Right ventricle myocardium superior (tissue), 1 donor: ENCODE results near the gene NPC2. TPM values are rescaled to one million over a fixed set of nuclear protein-coding genes. Genes with fewer than 3 reads are reported as not detected.

Source experiments
- ATAC-seq: fragments of 200-7000 bp; cut with Tn5 transposase; one replicate; pipeline ENCODE4 v1.9.1; 2020; ENCODE audit warnings: mild to moderate bottlenecking; ENCODE audit not compliant: poor library complexity
- DNase-seq: peaks from one replicate; pipeline ENCODE4 v3.0.0-alpha.2; 2020
- intact Hi-C: fragments of 100-400 bp; cut with DNase I; formaldehyde crosslinking; loops from one replicate; pipeline ENCODE4 v1.11.2; 2022
- total RNA-seq: library from RNA; stranded (reverse); fragmentation: NEBNext Ultra II Directional; extraction: Animal tissue kit (Norgen Biotek cat#: 25700); gene quantifications from one replicate; pipeline ENCODE4 v1.2.1, GENCODE V29; 2021
- donor health status: DM: no; HTN: yes; CAD: no; lungs with severe emphysema.

Gene NPC2
- total RNA-seq, 1 donor from 2014 or later, result 75.8 TPM

- ATAC-seq, result peak; percentile 34
- intact Hi-C loops, result loop anchor here (10.0 kb wide), 1 partner anchor 98 kb away; no protein-coding TSS in a partner anchor
- no peak for DNase-seq
These were observed 14.0 kb upstream of the NPC2 start for GRCh38 chr14:74507085-74507484.

- DNase-seq (peak; percentile 28), ATAC-seq (no peak)
- intact Hi-C loops, result loop anchor here (10.0 kb wide), 1 partner anchor 98 kb away; no protein-coding TSS in a partner anchor
These were observed 13.3 kb upstream of the NPC2 start for GRCh38 chr14:74506411-74506851.

- no peak for ATAC-seq
- intact Hi-C loops, result loop anchor here (10.0 kb wide), 1 partner anchor 99 kb away; no protein-coding TSS in a partner anchor
- DNase-seq, result peak; percentile 26
These were observed 12.7 kb upstream of the NPC2 start for GRCh38 chr14:74505831-74506230.

GRCh38 chr14:74504874-74505720, 12.0 kb upstream of the NPC2 start:
- ATAC-seq, result no peak
- intact Hi-C loops, result loop anchor here (10.0 kb wide), 1 partner anchor 100 kb away; no protein-coding TSS in a partner anchor
- DNase-seq, result peak; percentile 22

- ATAC-seq (no peak), DNase-seq (no peak)
- intact Hi-C loops, result loop anchor here (10.0 kb wide), 1 partner anchor 100 kb away; no protein-coding TSS in a partner anchor
These were observed 11.3 kb upstream of the NPC2 start for GRCh38 chr14:74504412-74504811.

- no peak for ATAC-seq
- no peak for DNase-seq
- intact Hi-C loops, result loop anchor here (10.0 kb wide), 1 partner anchor 101 kb away; no protein-coding TSS in a partner anchor
These were observed 10.8 kb upstream of the NPC2 start for GRCh38 chr14:74503938-74504335.

GRCh38 chr14:74503291-74503937, 10.3 kb upstream of the NPC2 start:
- DNase-seq, result peak; percentile 38
- intact Hi-C loops, result loop anchor here (10.0 kb wide), 1 partner anchor 101 kb away; no protein-coding TSS in a partner anchor

GRCh38 chr14:74502236-74503019, 9.3 kb upstream of the NPC2 start:
- ATAC-seq (no peak), DNase-seq (peak; percentile 26)
- intact Hi-C loops, result loop anchor here (10.0 kb wide), 1 partner anchor 102 kb away; no protein-coding TSS in a partner anchor

More at GRCh38 chr14:74503291-74503937, 10.3 kb upstream of the NPC2 start:
- no peak for ATAC-seq

GRCh38 chr14:74501691-74502090, 8.6 kb upstream of the NPC2 start:
- intact Hi-C loops, result loop anchor here (10.0 kb wide), 1 partner anchor 103 kb away; no protein-coding TSS in a partner anchor
- no peak for ATAC-seq
- no peak for DNase-seq

GRCh38 chr14:74501135-74501614, 8.1 kb upstream of the NPC2 start:
- DNase-seq, result peak; percentile 81
- intact Hi-C loops, result loop anchor here (10.0 kb wide), 1 partner anchor 104 kb away; no protein-coding TSS in a partner anchor
- peak; percentile 67 for ATAC-seq

- peak; percentile 32 for DNase-seq
- intact Hi-C loops, result loop anchor here (10.0 kb wide), 1 partner anchor 104 kb away; no protein-coding TSS in a partner anchor
These were observed 7.5 kb upstream of the NPC2 start for GRCh38 chr14:74500417-74501134.

GRCh38 chr14:74495356-74495755, 2.3 kb upstream of the NPC2 start:
- DNase-seq (no peak), ATAC-seq (no peak)
- intact Hi-C loops, result no loop called here

More at GRCh38 chr14:74500417-74501134, 7.5 kb upstream of the NPC2 start:
- ATAC-seq, result no peak

GRCh38 chr14:74493343-74494261, 497 bp upstream of the NPC2 start, which contains the start of gene ISCA2:
Gene ISCA2 (plus strand): TSS chr14:74493765. CDS start chr14:74493775, 10 bp downstream.
- DNase-seq (peak; percentile 100), ATAC-seq (peak; percentile 96)
- intact Hi-C loops, result no loop called here

GRCh38 chr14:74491956-74492775, 939 bp downstream of the NPC2 start:
- intact Hi-C loops, result no loop called here
- ATAC-seq (no peak), DNase-seq (no peak)

GRCh38 chr14:74490486-74490885, 2.6 kb downstream of the NPC2 start:
- ATAC-seq, result no peak
- intact Hi-C loops, result no loop called here
- no peak for DNase-seq
